Gastrocnemius medialis (tissue), 4 donors: ENCODE measurements around the gene SP2.

Experiments
- POLR2A ChIP-seq, 2 donors: fragments of 450-650 bp; IDR thresholded peaks; one replicate each; pipeline ENCODE4 v1.6.1; 2017; ENCODE audit warnings: antibody characterized with exemption in 2 of 2, mild to moderate bottlenecking in 2 of 2, moderate library complexity in 2 of 2
- TF ChIP-seq, protein P1 (sequence below), 5 experiments: fragments of 450-650 bp in 3 of 5; fragments of 200-600 bp in 2 of 5; sonication (generic) in 2 of 5; IDR thresholded peaks in 4 of 5; conservative IDR thresholded peaks in 1 of 5; 1 replicate in 4 of 5; 2 replicates in 1 of 5; pipeline ENCODE4 v1.5.1; 2016 to 2019; ENCODE audit warnings: antibody characterized with exemption in 5 of 5, mild to moderate bottlenecking in 3 of 5, moderate library complexity in 3 of 5

DNA sequence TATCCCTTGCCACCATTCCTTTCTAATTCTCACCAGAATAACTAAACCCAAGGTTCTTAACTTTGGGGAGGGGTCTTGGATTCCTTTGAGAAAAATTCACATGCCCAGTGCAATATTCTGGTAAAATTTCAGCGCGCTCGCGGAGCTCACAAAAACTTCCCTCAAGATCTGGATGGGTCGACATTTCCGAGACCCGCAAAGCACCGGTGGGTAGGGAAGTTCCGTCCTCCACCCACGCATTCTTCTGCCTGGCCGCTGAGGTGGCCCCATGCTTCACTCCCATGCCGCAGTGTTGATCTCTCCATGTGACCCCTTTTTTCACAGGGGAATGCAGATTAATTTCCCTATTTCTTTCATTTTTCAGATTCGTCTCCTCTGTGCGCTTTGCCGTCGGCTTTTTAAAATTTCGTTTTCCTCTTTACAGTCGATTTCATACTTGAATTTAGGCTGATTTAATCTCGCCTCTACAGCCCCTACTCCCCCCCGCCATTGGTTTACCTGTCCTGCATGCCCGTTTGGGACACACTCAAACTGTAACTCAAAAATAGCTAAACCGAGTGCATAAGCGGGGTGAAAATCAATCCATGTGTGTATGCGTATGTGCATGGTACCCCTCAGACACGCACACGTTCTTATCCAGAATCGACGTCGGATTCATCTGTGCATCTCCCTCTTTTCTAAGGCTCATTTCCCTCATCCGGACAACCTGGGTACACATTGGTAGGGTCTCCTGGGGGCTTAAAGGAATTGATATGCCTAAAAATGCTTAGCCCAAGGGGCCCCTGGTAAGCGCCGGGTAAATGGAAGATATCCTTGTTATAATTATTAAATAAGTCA lies 43.7 kb upstream of the SP2 start:
- no peak for TF ChIP-seq POLR2A (IDR thresholded peaks at IDR 0.05)
- TF ChIP-seq, protein P1, sequence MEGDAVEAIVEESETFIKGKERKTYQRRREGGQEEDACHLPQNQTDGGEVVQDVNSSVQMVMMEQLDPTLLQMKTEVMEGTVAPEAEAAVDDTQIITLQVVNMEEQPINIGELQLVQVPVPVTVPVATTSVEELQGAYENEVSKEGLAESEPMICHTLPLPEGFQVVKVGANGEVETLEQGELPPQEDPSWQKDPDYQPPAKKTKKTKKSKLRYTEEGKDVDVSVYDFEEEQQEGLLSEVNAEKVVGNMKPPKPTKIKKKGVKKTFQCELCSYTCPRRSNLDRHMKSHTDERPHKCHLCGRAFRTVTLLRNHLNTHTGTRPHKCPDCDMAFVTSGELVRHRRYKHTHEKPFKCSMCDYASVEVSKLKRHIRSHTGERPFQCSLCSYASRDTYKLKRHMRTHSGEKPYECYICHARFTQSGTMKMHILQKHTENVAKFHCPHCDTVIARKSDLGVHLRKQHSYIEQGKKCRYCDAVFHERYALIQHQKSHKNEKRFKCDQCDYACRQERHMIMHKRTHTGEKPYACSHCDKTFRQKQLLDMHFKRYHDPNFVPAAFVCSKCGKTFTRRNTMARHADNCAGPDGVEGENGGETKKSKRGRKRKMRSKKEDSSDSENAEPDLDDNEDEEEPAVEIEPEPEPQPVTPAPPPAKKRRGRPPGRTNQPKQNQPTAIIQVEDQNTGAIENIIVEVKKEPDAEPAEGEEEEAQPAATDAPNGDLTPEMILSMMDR (IDR thresholded peaks at IDR 0.05 in 4 of 5, conservative IDR thresholded peaks at IDR 0.05 in 1 of 5): no peak
